Heart left ventricle (tissue), 16 donors: ENCODE measurements around the gene FYN. TPM values are rescaled to one million over a fixed set of nuclear protein-coding genes. Genes with fewer than 3 reads are reported as not detected.

Experiments
- ATAC-seq, 4 donors: fragments of 200-7000 bp; cut with Tn5 transposase; one replicate each; pipeline ENCODE4 v1.9.1; 2020 to 2022; ENCODE audit warnings: moderate library complexity in 4 of 4, mild to moderate bottlenecking in 3 of 4, moderate number of reproducible peaks in 1 of 4
- DNase-seq, 5 donors: peaks; one replicate each; pipeline ENCODE4 v3.0.0-alpha.2; 2020
- H3K27ac ChIP-seq, 12 donors: fragments of 200-600 bp; sonication (generic) in 4 of 12; one replicate each; pipeline versions ENCODE4 v1.5.0 to v1.8.0; 2016 to 2022; ENCODE audit warnings: mild to moderate bottlenecking in 2 of 12
- H3K27me3 ChIP-seq, 9 donors: fragments of 200-600 bp; sonication (generic) in 2 of 9; one replicate each; pipeline versions ENCODE4 v1.5.1 to v1.8.0; 2016 to 2022; ENCODE audit warnings: mild to moderate bottlenecking in 3 of 9
- H3K36me3 ChIP-seq, 9 donors: fragments of 200-600 bp; sonication (generic) in 2 of 9; one replicate each; pipeline versions ENCODE4 v1.5.0 to v1.8.0; 2018 to 2022; ENCODE audit warnings: mild to moderate bottlenecking in 2 of 9
- H3K4me1 ChIP-seq, 12 donors: fragments of 200-600 bp; sonication (generic) in 4 of 12; one replicate each; pipeline versions ENCODE4 v1.5.0 to v1.8.0; 2016 to 2022; ENCODE audit warnings: mild to moderate bottlenecking in 3 of 12
- H3K4me3 ChIP-seq, 12 donors: fragments of 200-600 bp; sonication (generic) in 4 of 12; one replicate each; pipeline versions ENCODE4 v1.5.0 to v1.8.0; 2017 to 2022; ENCODE audit warnings: mild to moderate bottlenecking in 9 of 12, moderate library complexity in 4 of 12
- H3K9me3 ChIP-seq, 12 donors: fragments of 200-600 bp; sonication (generic) in 4 of 12; one replicate each; pipeline versions ENCODE4 v1.5.0 to v1.8.0; 2016 to 2022; ENCODE audit warnings: mild to moderate bottlenecking in 1 of 12
- POLR2A ChIP-seq, 2 donors: fragments of 450-650 bp; IDR thresholded peaks; one replicate each; pipeline ENCODE4 v1.6.1; 2017; ENCODE audit warnings: antibody characterized with exemption in 2 of 2, mild to moderate bottlenecking in 2 of 2, moderate library complexity in 2 of 2
- WGBS, 4 donors: extraction: QIAGEN DNeasy Blood & Tissue Kit in 2 of 4; methylation state at CpG; one replicate each; pipeline versions ENCODE4 v1.1.5 to v1.1.7; 2013 to 2018; 5-methylcytosine and 5-hydroxymethylcytosine counted together
- intact Hi-C, 10 donors: fragments of 100-400 bp; cut with DNase I; formaldehyde crosslinking; loops; one replicate each; pipeline versions ENCODE4 v1.11.1 to v1.14.2; 2022
- long read RNA-seq, 3 donors: library from polyadenylated mRNA; unstranded; transcript quantifications; one replicate each; pipeline ENCODE4 v2.0.0, GENCODE V29; 2020 to 2021
- polyA plus RNA-seq, 2 donors: library from polyadenylated mRNA; stranded (reverse); fragments of 200-250 nt; gene quantifications; one replicate each; pipeline ENCODE4 v1.2.3, GENCODE V29; 2013
- total RNA-seq, 9 donors: library from RNA; depleted of rRNA in 2 of 9; stranded (reverse); fragments of >200 nt in 2 of 9; fragmentation: NEBNext Ultra II Directional in 3 of 9; extraction: Animal tissue kit (Norgen Biotek cat#: 25700) in 3 of 9; gene quantifications; one replicate each; pipeline versions ENCODE4 v1.1.0 to v1.2.4, GENCODE V29; 2016 to 2023
- TF ChIP-seq, protein P1 (sequence below), 12 donors: fragments of 200-600 bp; sonication (generic) in 4 of 12; IDR thresholded peaks; one replicate each; pipeline versions ENCODE4 v1.5.0 to v1.8.0; 2018 to 2022; ENCODE audit warnings: antibody characterized with exemption in 12 of 12, mild to moderate bottlenecking in 5 of 12
- donor health status: ischemic (EF 13 %, LVEDD 7.1; RV severe dilation, severe dysfunction).
- donor health status: healthy with polysubstance abuse.
- donor health status: DM: no; HTN: yes; CAD: no.
- donor health status: DM: no; HTN: no; CAD: no.
- donor health status: ischemic (EF 25% LVEDD 6.9; RV normal size, moderate dysfunction).
- donor health status: ischemic (EF 25% LVEDD 5.7; RV mildly dilated, moderate dysfunction).
- donor health status: healthy.
- donor health status: DM: yes; HTN: yes; CAD: no.
- donor health status: ischemic (EF 35%, LVEDD 5.7; RV mildly dilated, moderate dysfunction).
- donor health status: nonischemic (EF 11% LVEDD 7.7; RV severe dilation, severe dysfunction).
- donor health status: DM: yes; HTN: yes; CAD: no.
- donor health status: PGD.
- donor health status: ischemic (EF 29% LVEDD 5.4; RV normal size, mild dysfunction).
- donor health status: nonischemic (EF 23%, LVEDD 6.1; RV moderate dilation, normal function).

Gene FYN
- total RNA-seq (10 to 100 TPM; 28.1 to 72.4 (median 56.6) TPM), polyA plus RNA-seq (10 to 100 TPM; 14.7 to 29.4 TPM)
- long read RNA-seq, donor 1, transcript FYN-202 (14 exons, 3,628 nt): major isoform, 32 of 48 reads
- long read RNA-seq, donor 1, partial matches to known transcripts: 5 of 48 reads
- long read RNA-seq, donor 1, other reads (novel, unspliced or antisense): 10 of 48 reads
- long read RNA-seq, donor 2, partial matches to known transcripts: 2 of 5 reads
- long read RNA-seq, donor 2, other reads (novel, unspliced or antisense): 3 of 5 reads
- long read RNA-seq, donor 3, transcript FYN-202 (14 exons, 3,628 nt): major isoform, 26 of 46 reads
- long read RNA-seq, donor 3, partial matches to known transcripts: 4 of 46 reads
- long read RNA-seq, donor 3, other reads (novel, unspliced or antisense): 12 of 46 reads

DNA sequence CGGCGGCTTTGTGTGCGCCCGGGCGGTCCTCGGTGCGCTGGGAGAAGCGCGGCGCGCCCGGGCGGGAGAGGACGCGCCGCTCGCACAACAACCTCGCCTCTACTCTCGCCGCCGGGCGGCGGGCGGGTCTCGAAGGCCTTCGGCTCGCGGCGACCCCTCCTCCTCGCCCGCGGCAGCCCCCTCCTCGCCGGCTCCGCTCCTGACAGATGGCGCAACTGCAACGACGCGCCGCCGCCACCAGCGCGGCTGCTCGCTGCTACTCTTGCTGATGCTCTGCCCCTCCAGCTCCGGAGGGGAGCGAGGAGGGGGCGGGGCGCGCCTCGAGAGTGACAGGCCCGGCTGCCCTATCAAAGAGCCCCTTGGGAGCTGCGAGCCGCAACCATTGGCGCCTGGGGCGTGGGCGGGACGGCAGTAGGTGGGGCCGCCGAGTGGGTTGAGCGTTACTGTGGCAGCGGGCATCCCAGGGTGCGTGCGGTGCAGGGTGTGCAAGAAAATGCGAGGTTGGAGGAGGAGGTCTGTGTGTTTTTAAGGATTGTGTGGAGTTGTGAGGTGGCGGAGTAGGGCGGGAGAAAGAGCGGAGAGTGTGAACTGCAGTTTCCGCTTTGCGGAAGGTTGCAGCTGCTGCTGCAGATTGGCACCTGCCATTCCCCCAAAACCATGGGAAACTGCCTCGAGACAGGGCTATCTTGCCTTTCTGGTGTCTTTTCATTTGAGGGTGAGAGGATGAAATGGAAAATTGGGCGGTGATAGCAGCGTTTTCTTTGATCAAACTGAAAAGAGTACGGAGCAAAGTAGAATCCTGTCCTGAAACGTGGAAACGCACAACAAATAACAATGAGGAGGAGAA lies at the start of gene FYN:
TSS of gene FYN (minus strand) at position 275 of the 847 bp plus-strand sequence. CDS start 153,401 bp downstream, outside the sequence.
- peak within 1 kb of the TSS; percentile 62 to 90 (median 80) for H3K4me3 ChIP-seq
- peak; percentile 99 to 100 (median 100) for ATAC-seq
- peaks cover 0 to 40% (median 26%) of the 10 kb centered on the region in 12 donors for H3K4me1 ChIP-seq
- 0 to 1% (median 0%) methylated on average over 28 to 75 of the region's 75 CpGs for WGBS, 4 donors
- DNase-seq: peak; percentile 98 to 99 (median 99)
- H3K36me3 ChIP-seq: no peaks in the 10 kb centered on the region
- TF ChIP-seq POLR2A (IDR thresholded peaks at IDR 0.05): peak; percentile 76 to 97
- TF ChIP-seq, protein P1, sequence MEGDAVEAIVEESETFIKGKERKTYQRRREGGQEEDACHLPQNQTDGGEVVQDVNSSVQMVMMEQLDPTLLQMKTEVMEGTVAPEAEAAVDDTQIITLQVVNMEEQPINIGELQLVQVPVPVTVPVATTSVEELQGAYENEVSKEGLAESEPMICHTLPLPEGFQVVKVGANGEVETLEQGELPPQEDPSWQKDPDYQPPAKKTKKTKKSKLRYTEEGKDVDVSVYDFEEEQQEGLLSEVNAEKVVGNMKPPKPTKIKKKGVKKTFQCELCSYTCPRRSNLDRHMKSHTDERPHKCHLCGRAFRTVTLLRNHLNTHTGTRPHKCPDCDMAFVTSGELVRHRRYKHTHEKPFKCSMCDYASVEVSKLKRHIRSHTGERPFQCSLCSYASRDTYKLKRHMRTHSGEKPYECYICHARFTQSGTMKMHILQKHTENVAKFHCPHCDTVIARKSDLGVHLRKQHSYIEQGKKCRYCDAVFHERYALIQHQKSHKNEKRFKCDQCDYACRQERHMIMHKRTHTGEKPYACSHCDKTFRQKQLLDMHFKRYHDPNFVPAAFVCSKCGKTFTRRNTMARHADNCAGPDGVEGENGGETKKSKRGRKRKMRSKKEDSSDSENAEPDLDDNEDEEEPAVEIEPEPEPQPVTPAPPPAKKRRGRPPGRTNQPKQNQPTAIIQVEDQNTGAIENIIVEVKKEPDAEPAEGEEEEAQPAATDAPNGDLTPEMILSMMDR (IDR thresholded peaks at IDR 0.05): peak in 11 of 12 donors; percentile 10 to 62 (median 46)
- intact Hi-C loops: loop anchor here in 9 of 10 donors (1.0 to 10.0 kb wide), 13 partner anchors 41 to 166 kb away; no protein-coding TSS in a partner anchor
- no peaks in the 10 kb centered on the region for H3K9me3 ChIP-seq
- peak within 1 kb of the TSS; percentile 79 to 90 (median 84) for H3K27ac ChIP-seq
- H3K27me3 ChIP-seq: no peaks in the 10 kb centered on the region

DNA sequence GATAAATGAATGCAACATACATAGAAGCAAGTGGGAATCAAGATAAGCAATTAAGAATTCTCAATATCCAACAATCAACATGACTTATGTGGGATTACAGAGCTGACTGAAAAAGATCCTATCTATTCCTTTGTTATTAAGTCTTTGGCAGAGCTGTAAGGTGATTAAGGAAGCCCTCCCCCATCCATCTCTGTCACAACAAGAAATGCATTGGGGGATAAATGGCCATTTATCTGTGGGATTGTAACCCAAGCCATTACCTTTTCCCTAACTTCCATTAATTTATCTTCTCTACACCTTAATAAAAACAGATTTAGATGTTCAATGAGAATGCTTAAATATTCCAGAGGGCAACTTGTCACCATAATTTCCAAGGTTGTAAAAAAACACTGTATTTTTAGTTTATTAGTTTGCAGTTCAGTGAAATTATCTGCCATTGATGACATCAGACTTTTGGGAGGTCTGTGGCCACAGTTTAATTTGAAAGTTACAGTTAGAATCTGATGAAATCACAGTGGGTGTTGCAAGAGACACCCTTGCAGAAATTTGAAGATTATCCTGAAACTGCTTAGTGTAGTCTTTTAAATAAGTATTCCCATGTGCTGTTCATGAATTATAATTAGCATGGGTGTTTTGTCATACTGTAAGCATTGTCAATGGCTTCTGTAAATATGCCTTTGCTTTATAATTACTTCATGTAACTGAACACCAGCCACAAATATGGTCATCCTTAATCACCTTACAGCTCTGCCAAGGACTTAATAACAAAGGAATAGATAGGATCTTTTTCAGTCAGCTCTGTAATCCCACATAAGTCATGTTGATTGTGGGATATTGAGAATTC lies 49.4 kb upstream of the FYN start:
- intact Hi-C loops: no loop called here
- ATAC-seq (no peak), DNase-seq (no peak)
- TF ChIP-seq, protein P1 (IDR thresholded peaks at IDR 0.05): no peak
- TF ChIP-seq POLR2A (IDR thresholded peaks at IDR 0.05): no peak
- Histone ChIP-seq H3K9me3 (no peaks in the 10 kb centered on the region), H3K27ac (no peak overlapping the region), H3K4me3 (no peak overlapping the region), H3K36me3 (no peaks in the 10 kb centered on the region), H3K27me3 (no peaks in the 10 kb centered on the region), H3K4me1 (peaks cover 0 to 17% (median 0%) of the 10 kb centered on the region in 12 donors)

DNA sequence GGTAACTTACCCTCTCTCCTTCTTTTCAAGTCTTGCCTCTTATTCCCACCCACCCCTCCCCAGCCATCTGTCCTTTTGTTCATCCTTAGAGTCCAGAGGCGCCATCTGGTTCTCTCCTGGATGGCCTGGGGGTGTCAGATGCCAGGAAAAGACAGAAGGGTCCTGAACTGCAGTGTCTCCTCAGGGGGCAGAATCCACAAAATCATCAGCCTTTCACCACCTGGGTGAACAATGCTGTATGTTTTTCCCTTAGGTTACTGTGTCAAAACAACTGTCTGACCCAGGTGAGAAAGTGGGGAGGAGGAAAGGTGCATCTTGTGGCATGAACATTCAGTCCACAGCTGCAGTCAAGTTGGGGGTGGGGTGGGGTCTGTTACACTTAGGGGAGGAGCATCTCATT lies 47.9 kb upstream of the FYN start:
- H3K4me3 ChIP-seq: no peak overlapping the region
- no peak for TF ChIP-seq POLR2A (IDR thresholded peaks at IDR 0.05)
- TF ChIP-seq, protein P1 (IDR thresholded peaks at IDR 0.05): no peak
- H3K36me3 ChIP-seq: no peaks in the 10 kb centered on the region
- no peaks in the 10 kb centered on the region for H3K27me3 ChIP-seq
- intact Hi-C loops: no loop called here
- H3K4me1 ChIP-seq: peaks cover 0 to 17% (median 0%) of the 10 kb centered on the region in 12 donors
- H3K27ac ChIP-seq: no peak overlapping the region
- ATAC-seq: no peak
- whole genome bisulfite sequencing, 4 donors: 94 to 100% (median 98%) methylated on average over 1 of the region's 1 CpG
- no peaks in the 10 kb centered on the region for H3K9me3 ChIP-seq
- no peak for DNase-seq
